H1 (cell line): ENCODE data around the gene ACACA. TPM values are rescaled to one million over a fixed set of nuclear protein-coding genes. Genes with fewer than 3 reads are reported as not detected.

Experiments used
- CTCF ChIA-PET: fragments of 300-600 bp; sonication (Branson Sonifier 250); formaldehyde crosslinking; loops from one replicate; lab custom pipeline; 2021; ENCODE audit not compliant: partially characterized antibody; lab: Charles Lee
- POLR2A ChIA-PET: fragments of 300-600 bp; sonication (Branson Sonifier 250); formaldehyde crosslinking; loops from one replicate; lab custom pipeline; 2021; ENCODE audit warnings: inconsistent platforms; ENCODE audit not compliant: partially characterized antibody; lab: Charles Lee
- DNase-seq, 2 experiments: peaks; one replicate each; pipeline versions ENCODE4 v3.0.0 to v3.0.0-alpha.2; 2010 to 2022; ENCODE audit warnings: low spot score in 2 of 2, low read depth in 1 of 2, mixed read lengths in 1 of 2
- FAIRE-seq: peaks from 2 replicates; lab custom pipeline; 2011; peaks lifted over from hg19 to GRCh38; lab: Jason Lieb, UNC
- H2AFZ ChIP-seq: 2 replicates; pipeline ENCODE4 v1.8.1; 2012; ENCODE audit warnings: low read length, inconsistent platforms
- H2AK5ac ChIP-seq: 2 replicates; pipeline ENCODE4 v1.6.1; 2013; ENCODE audit warnings: low read depth, low read length
- H2BK120ac ChIP-seq: replicated peaks from 2 replicates; pipeline ENCODE3; 2013; ENCODE audit warnings: low read depth, low read length, inconsistent platforms
- H2BK12ac ChIP-seq: 2 replicates; pipeline ENCODE4 v1.6.1; 2013; ENCODE audit warnings: low read depth, low read length
- H2BK15ac ChIP-seq: 2 replicates; pipeline ENCODE4 v1.6.1; 2013; ENCODE audit warnings: low read length
- H2BK20ac ChIP-seq: 2 replicates; pipeline ENCODE4 v1.6.1; 2013; ENCODE audit warnings: low read length
- H2BK5ac ChIP-seq: 2 replicates; pipeline ENCODE4 v1.6.1; 2013; ENCODE audit warnings: low read depth, low read length
- H3K14ac ChIP-seq: 2 replicates; pipeline ENCODE4 v1.6.1; 2013; ENCODE audit warnings: inconsistent platforms; ENCODE audit not compliant: insufficient read length
- H3K18ac ChIP-seq: 2 replicates; pipeline ENCODE4 v1.6.1; 2013; ENCODE audit warnings: low read length; ENCODE audit errors: extremely low read depth
- H3K23ac ChIP-seq: 2 replicates; pipeline ENCODE4 v1.6.1; 2013; ENCODE audit warnings: inconsistent platforms; ENCODE audit not compliant: insufficient read length
- H3K23me2 ChIP-seq: 2 replicates; pipeline ENCODE4 v1.6.1; 2013; ENCODE audit warnings: low read depth, low read length
- H3K27ac ChIP-seq: 2 replicates; pipeline ENCODE4 v1.6.1; 2011; ENCODE audit warnings: low read depth, low read length, inconsistent platforms
- H3K27me3 ChIP-seq, 4 experiments: replicated peaks in 1 of 4; 1 replicate in 1 of 4; 2 replicates in 3 of 4; pipeline versions ENCODE4 v1.6.1 to v1.8.1; 2011 to 2013; ENCODE audit warnings: low read length in 3 of 4, mild to moderate bottlenecking in 3 of 4, inconsistent platforms in 2 of 4, mixed read lengths in 2 of 4, moderate library complexity in 1 of 4; ENCODE audit not compliant: control insufficient read depth in 3 of 4, insufficient read depth in 3 of 4; ENCODE audit errors: extremely low read depth in 1 of 4
- H3K36me3 ChIP-seq, 4 experiments: 2 replicates each; pipeline versions ENCODE4 v1.6.1 to v1.8.1; 2011 to 2013; ENCODE audit warnings: mild to moderate bottlenecking in 4 of 4, low read length in 3 of 4, moderate library complexity in 2 of 4, control low read depth in 1 of 4, inconsistent platforms in 1 of 4; ENCODE audit not compliant: insufficient read depth in 4 of 4, control insufficient read depth in 2 of 4
- H3K4ac ChIP-seq: replicated peaks from 2 replicates; pipeline ENCODE3; 2013; ENCODE audit warnings: low read length, low read depth, mixed read lengths, inconsistent platforms; ENCODE audit not compliant: insufficient read length
- H3K4me1 ChIP-seq, 4 experiments: replicated peaks in 1 of 4; 1 replicate in 1 of 4; 2 replicates in 3 of 4; pipeline versions ENCODE4 v1.6.1 to v1.8.1; 2011 to 2013; ENCODE audit warnings: low read length in 3 of 4, inconsistent platforms in 2 of 4, mixed read lengths in 1 of 4; ENCODE audit not compliant: insufficient read depth in 4 of 4, control insufficient read depth in 3 of 4
- H3K4me2 ChIP-seq, 2 experiments: 2 replicates each; pipeline versions ENCODE4 v1.6.1 to v1.8.1; 2011 to 2013; ENCODE audit warnings: low read depth in 2 of 2, low read length in 2 of 2, control low read depth in 1 of 2, inconsistent platforms in 1 of 2, mild to moderate bottlenecking in 1 of 2; ENCODE audit not compliant: insufficient read depth in 1 of 2
- H3K4me3 ChIP-seq, 4 experiments: fragments of 200-600, 300-600 bp in 1 of 4; sonication (generic), shearing (Covaris generic), sonication (Bioruptor Twin) in 1 of 4; 2 replicates each; pipeline versions ENCODE4 v1.5.1 to v1.8.1; 2011 to 2016; ENCODE audit warnings: low read length in 4 of 4, low read depth in 3 of 4, control low read depth in 2 of 4, inconsistent platforms in 2 of 4, mild to moderate bottlenecking in 2 of 4, mixed read lengths in 1 of 4, moderate library complexity in 1 of 4; ENCODE audit not compliant: insufficient read depth in 2 of 4; ENCODE audit errors: extremely low read depth in 1 of 4
- H3K56ac ChIP-seq: replicated peaks from 2 replicates; pipeline ENCODE3; 2013; ENCODE audit warnings: low read depth, mild to moderate bottlenecking, mixed read lengths, low read length, inconsistent platforms; ENCODE audit not compliant: insufficient read length
- H3K79me1 ChIP-seq: 2 replicates; pipeline ENCODE4 v1.6.1; 2013; ENCODE audit warnings: low read depth, low read length, control low read depth
- H3K79me2 ChIP-seq, 2 experiments: 2 replicates each; pipeline versions ENCODE4 v1.6.1 to v1.8.1; 2012 to 2013; ENCODE audit warnings: low read length in 2 of 2, mild to moderate bottlenecking in 2 of 2, inconsistent platforms in 1 of 2; ENCODE audit not compliant: insufficient read depth in 2 of 2, control insufficient read depth in 1 of 2
- H3K9ac ChIP-seq, 4 experiments: replicated peaks in 1 of 4; 1 replicate in 1 of 4; 2 replicates in 3 of 4; pipeline versions ENCODE4 v1.6.1 to v1.8.1; 2011 to 2013; ENCODE audit warnings: low read depth in 3 of 4, low read length in 3 of 4, control low read depth in 2 of 4, mild to moderate bottlenecking in 2 of 4, moderate library complexity in 2 of 4, inconsistent platforms in 1 of 4; ENCODE audit errors: extremely low read depth in 1 of 4
- H3K9me3 ChIP-seq, 2 experiments: 2 replicates each; pipeline versions ENCODE4 v1.6.1 to v1.8.1; 2012 to 2013; ENCODE audit warnings: mild to moderate bottlenecking in 2 of 2, moderate library complexity in 2 of 2, control low read depth in 1 of 2, inconsistent platforms in 1 of 2, low read depth in 1 of 2, low read length in 1 of 2, mixed read lengths in 1 of 2; ENCODE audit not compliant: insufficient read depth in 2 of 2
- H4K20me1 ChIP-seq, 2 experiments: replicated peaks in 1 of 2; 2 replicates each; pipeline versions ENCODE3 to v1.8.1; 2011 to 2013; ENCODE audit warnings: inconsistent platforms in 2 of 2, low read length in 2 of 2, mild to moderate bottlenecking in 1 of 2; ENCODE audit not compliant: insufficient read depth in 2 of 2, control insufficient read depth in 1 of 2
- H4K5ac ChIP-seq: 2 replicates; pipeline ENCODE4 v1.6.1; 2013; ENCODE audit warnings: low read length, low read depth, mixed read lengths, inconsistent platforms; ENCODE audit not compliant: insufficient read length
- H4K8ac ChIP-seq: 2 replicates; pipeline ENCODE4 v1.8.0; 2013; ENCODE audit warnings: mild to moderate bottlenecking, moderate library complexity, low read length, inconsistent platforms; ENCODE audit not compliant: insufficient read depth; ENCODE audit errors: extremely low read depth
- H4K91ac ChIP-seq: replicated peaks from 2 replicates; pipeline ENCODE3; 2013; ENCODE audit warnings: low read length, mixed read lengths, inconsistent platforms; ENCODE audit not compliant: insufficient read length
- CEBPB ChIP-seq: IDR thresholded peaks from 2 replicates; pipeline ENCODE4 v1.6.1; 2012; ENCODE audit warnings: low read depth, low read length
- CHD2 ChIP-seq: IDR thresholded peaks from 2 replicates; pipeline ENCODE4 v1.6.1; 2012; ENCODE audit warnings: low read length, improper control_type of control experiment
- KDM4A ChIP-seq: IDR thresholded peaks from one replicate; pipeline ENCODE4 v1.7.1; 2012; ENCODE audit warnings: low read depth, mild to moderate bottlenecking, moderate library complexity, low read length, inconsistent platforms; ENCODE audit not compliant: severe bottlenecking
- NRF1 ChIP-seq: IDR thresholded peaks from 2 replicates; pipeline ENCODE4 v1.6.1; 2011; ENCODE audit warnings: mild to moderate bottlenecking, low read depth, low read length, improper control_type of control experiment
- RAD21 ChIP-seq, 2 experiments: IDR thresholded peaks in 1 of 2; conservative IDR thresholded peaks in 1 of 2; 2 replicates each; pipeline ENCODE4 v1.6.1; 2011; ENCODE audit warnings: low read depth in 2 of 2, low read length in 2 of 2, improper control_type of control experiment in 1 of 2, inconsistent platforms in 1 of 2, mild to moderate bottlenecking in 1 of 2, moderate library complexity in 1 of 2
- RNF2 ChIP-seq: fragments of 200-900, 300-1000 bp; sonication (generic); IDR thresholded peaks from 2 replicates; pipeline ENCODE4 v1.7.1; 2016; ENCODE audit warnings: borderline replicate concordance, low read depth, mild to moderate bottlenecking, antibody characterized with exemption, low read length; ENCODE audit not compliant: poor library complexity, severe bottlenecking; ENCODE audit errors: missing control alignments
- SAP30 ChIP-seq: fragments of 300-600 bp; sonication (generic); IDR thresholded peaks from 2 replicates; pipeline ENCODE4 v1.7.1; 2012; ENCODE audit warnings: low read length, moderate library complexity, mild to moderate bottlenecking, inconsistent platforms; ENCODE audit not compliant: insufficient read depth, insufficient replicate concordance
- TEAD4 ChIP-seq: IDR thresholded peaks from 2 replicates; pipeline ENCODE4 v1.6.1; 2012; ENCODE audit warnings: low read depth, low read length, inconsistent platforms, mixed read lengths
- ZNF274 ChIP-seq: IDR thresholded peaks from 2 replicates; pipeline ENCODE4 v1.7.0; 2012; ENCODE audit warnings: low read length, borderline replicate concordance; ENCODE audit errors: extremely low read depth
- WGBS, 2 experiments: shearing (Covaris generic) in 1 of 2; methylation state at CpG; one replicate each; pipeline versions ENCODE4 v1.1.6 to v1.1.7; 2013 to 2015; ENCODE audit warnings: low lambda C conversion rate in 2 of 2, mixed read lengths in 2 of 2, inconsistent platforms in 1 of 2, low coverage in 1 of 2, missing lambda C conversion rate in 1 of 2; ENCODE audit not compliant: insufficient replicate concordance in 2 of 2, insufficient coverage in 1 of 2, insufficient read length in 1 of 2; ENCODE audit errors: extremely low coverage in 1 of 2, missing lambda C conversion rate in 1 of 2; 5-methylcytosine and 5-hydroxymethylcytosine counted together
- polyA plus RNA-seq, 7 experiments: library from polyadenylated mRNA; depleted of rRNA in 3 of 7; stranded (reverse) in 5 of 7; unstranded in 2 of 7; fragments of >200 nt in 5 of 7; fragments of 200-250 nt in 2 of 7; gene quantifications; 1 replicate in 5 of 7; 2 replicates in 1 of 7; 4 replicates in 1 of 7; pipeline versions ENCODE4 v1.2.1 to v1.2.3, GENCODE V29; 2011 to 2013; ENCODE audit warnings: missing spikeins in 2 of 7, mixed read lengths in 2 of 7
- total RNA-seq: library from RNA; stranded (reverse); fragmentation: NEBNext Ultra II Directional; extraction: Animal tissue kit (Norgen Biotek cat#: 25700); gene quantifications from 2 replicates; pipeline ENCODE4 v1.2.1, GENCODE V29; 2021
- TF ChIP-seq, protein P1 (sequence below), 3 experiments: IDR thresholded peaks; 1 replicate in 2 of 3; 2 replicates in 1 of 3; pipeline versions ENCODE4 v1.5.1 to v1.6.1; 2011; ENCODE audit warnings: low read length in 3 of 3, mild to moderate bottlenecking in 3 of 3, inconsistent platforms in 2 of 3, low read depth in 1 of 3, moderate library complexity in 1 of 3; ENCODE audit not compliant: insufficient read depth in 1 of 3; ENCODE audit errors: control extremely low read depth in 1 of 3

Gene ACACA
- total and polyA plus RNA-seq, 2 of the 8 experiments (the other 6 are each of a cell fraction or from before 2014, with no cell fraction given), result 74.0 to 160 TPM

DNA sequence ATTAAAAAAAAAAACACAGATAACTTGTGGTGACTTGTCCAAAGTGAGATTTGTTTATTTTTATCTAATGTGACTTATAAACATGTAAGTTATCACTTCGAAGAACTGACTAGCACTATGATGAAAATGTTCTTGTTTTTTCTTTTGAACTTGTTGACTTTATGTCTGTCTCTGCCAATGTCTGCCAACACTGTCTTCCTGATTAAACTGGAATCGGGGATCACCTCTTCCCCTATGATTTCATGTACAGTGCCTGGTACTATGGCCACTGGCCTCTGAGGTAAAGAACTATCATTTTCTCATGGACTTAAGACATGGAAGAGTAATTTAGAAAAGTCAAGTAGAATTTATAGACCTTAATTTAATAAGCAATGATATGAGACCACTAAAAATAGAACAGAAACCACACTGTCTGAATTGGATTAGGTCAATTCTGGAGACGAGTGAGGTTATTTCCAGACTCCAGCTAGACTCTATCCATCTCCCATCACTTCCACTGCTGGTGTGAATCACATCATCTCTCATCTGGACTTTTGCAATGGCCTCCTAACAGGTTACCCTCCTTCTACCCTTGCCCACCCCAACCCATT, 22.0 kb downstream of the ACACA start:
- Histone ChIP-seq H2BK120ac (no peak overlapping the region), H3K27me3 (no peaks in the 10 kb centered on the region), H3K79me2 (no peaks in the 10 kb centered on the region), H2BK15ac (no peak overlapping the region), H3K4ac (no peak overlapping the region), H3K56ac (no peak overlapping the region), H3K4me3 (no peak overlapping the region), H3K18ac (no peak overlapping the region), H3K4me2 (no peak overlapping the region), H3K9me3 (no peaks in the 10 kb centered on the region), H2BK5ac (no peak overlapping the region), H3K9ac (no peak overlapping the region), H2BK12ac (no peak overlapping the region), H3K27ac (no peak overlapping the region), H3K4me1 (no peaks in the 10 kb centered on the region), H2AFZ (no peak overlapping the region), H4K5ac (no peak overlapping the region), H4K8ac (no peak overlapping the region), H2AK5ac (no peak overlapping the region), H3K79me1 (no peaks in the 10 kb centered on the region), H3K23ac (no peak overlapping the region), H4K91ac (no peak overlapping the region), H3K23me2 (no peaks in the 10 kb centered on the region), H3K36me3 (no peaks in the 10 kb centered on the region), H2BK20ac (no peak overlapping the region), H4K20me1 (no peaks in the 10 kb centered on the region), H3K14ac (no peak overlapping the region)
- WGBS, 2 experiments, result 95% methylated on average over 3 of the region's 3 CpGs; no CpG with 5 or more reads in 1 of the 2 experiments
- no peak for DNase-seq
- ChIA-PET POLR2A (interaction anchor here (0.7 to 1.0 kb wide), 2 partner anchors 10 to 26 kb away, joined by 3 read pairs; no protein-coding TSS in a partner anchor), CTCF (interaction anchor here (2.8 to 9.1 kb wide), 2 partner anchors 10 to 12 kb away, joined by 24 to 126 read pairs; partner anchors contain the start of gene C17orf78)
- no peak for FAIRE-seq
- TF ChIP-seq SAP30, result no peak
- TF ChIP-seq KDM4A, result no peak
- TF ChIP-seq NRF1, result no peak
- no peak for TF ChIP-seq RNF2
- TF ChIP-seq RAD21 (IDR thresholded peaks at IDR 0.05 in 1 of 2, conservative IDR thresholded peaks at IDR 0.05 in 1 of 2; ENCODE audit: low read depth in 2 of 2, low read length in 2 of 2), result no peak
- no peak for TF ChIP-seq CEBPB
- TF ChIP-seq, protein P1, sequence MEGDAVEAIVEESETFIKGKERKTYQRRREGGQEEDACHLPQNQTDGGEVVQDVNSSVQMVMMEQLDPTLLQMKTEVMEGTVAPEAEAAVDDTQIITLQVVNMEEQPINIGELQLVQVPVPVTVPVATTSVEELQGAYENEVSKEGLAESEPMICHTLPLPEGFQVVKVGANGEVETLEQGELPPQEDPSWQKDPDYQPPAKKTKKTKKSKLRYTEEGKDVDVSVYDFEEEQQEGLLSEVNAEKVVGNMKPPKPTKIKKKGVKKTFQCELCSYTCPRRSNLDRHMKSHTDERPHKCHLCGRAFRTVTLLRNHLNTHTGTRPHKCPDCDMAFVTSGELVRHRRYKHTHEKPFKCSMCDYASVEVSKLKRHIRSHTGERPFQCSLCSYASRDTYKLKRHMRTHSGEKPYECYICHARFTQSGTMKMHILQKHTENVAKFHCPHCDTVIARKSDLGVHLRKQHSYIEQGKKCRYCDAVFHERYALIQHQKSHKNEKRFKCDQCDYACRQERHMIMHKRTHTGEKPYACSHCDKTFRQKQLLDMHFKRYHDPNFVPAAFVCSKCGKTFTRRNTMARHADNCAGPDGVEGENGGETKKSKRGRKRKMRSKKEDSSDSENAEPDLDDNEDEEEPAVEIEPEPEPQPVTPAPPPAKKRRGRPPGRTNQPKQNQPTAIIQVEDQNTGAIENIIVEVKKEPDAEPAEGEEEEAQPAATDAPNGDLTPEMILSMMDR (IDR thresholded peaks at IDR 0.05; ENCODE audit: control extremely low read depth in 1 of 3, insufficient read depth in 1 of 3, low read depth in 1 of 3, low read length in 3 of 3), result no peak
- TF ChIP-seq TEAD4, result no peak
- no peak for TF ChIP-seq CHD2
- TF ChIP-seq ZNF274, result no peak
